ENCODE measurements around the gene COPS7A.
A peak's percentile ranks its signal among the peaks of the same experiment; 100 is the strongest.

COPS7A gene

DNA sequence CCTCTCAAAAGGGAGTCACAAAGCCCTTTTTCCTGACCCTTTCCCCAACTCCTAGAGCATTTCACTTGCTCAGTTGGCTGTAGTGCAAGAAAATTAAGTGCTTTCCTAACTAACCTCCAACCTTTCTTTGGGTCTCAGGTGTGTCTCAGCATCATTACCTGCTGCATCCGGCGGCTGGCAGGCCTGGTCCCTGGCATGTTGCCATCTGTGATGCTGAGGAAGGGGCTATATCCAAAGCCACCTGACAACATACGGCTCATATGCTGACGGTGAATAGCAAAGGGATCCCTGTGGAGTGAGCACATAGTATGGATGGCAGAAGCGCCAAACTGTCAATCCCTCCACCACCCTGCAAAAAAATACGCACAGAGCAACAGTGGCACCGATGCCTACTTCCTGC, 27.9 kb downstream of the COPS7A start:
- no peak for DNase-seq

DNA sequence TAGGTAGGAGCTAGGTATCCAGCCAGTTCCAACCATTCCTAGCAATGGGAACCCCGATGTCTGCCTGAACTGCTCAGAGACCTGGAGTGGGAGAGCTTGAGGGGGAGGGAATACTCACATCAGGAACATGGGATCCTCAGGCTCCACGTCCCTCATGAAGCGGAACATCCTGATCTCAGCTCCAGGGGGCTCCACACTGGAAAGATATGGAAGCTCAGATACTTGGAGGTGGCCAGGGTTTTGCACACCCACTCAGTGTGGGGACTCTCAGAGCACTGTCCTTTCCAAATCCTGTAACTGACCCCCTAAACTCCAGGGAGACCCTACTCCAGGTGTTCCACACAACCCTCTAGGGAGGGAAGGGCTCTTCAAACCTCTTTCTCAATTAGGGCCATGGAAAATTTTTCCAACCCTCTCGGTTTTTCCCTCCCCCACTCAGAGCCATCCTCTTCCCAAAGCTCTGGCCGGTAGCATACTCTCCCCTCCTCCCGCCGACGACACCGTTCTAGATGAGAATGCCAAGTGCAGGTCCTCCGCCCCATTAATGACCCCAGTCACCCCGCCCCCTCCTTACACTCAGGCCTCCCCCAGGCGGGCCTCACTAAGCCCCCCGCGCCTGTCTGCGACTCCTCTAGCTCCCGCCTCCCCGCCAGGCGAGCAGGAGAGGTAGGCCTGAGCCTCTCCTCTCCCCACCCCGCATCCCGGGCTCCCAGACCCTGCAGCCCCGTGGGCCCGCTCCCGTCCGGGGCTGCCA, 28.5 kb downstream of the COPS7A start:
- DNase-seq = peak; percentile 28

DNA sequence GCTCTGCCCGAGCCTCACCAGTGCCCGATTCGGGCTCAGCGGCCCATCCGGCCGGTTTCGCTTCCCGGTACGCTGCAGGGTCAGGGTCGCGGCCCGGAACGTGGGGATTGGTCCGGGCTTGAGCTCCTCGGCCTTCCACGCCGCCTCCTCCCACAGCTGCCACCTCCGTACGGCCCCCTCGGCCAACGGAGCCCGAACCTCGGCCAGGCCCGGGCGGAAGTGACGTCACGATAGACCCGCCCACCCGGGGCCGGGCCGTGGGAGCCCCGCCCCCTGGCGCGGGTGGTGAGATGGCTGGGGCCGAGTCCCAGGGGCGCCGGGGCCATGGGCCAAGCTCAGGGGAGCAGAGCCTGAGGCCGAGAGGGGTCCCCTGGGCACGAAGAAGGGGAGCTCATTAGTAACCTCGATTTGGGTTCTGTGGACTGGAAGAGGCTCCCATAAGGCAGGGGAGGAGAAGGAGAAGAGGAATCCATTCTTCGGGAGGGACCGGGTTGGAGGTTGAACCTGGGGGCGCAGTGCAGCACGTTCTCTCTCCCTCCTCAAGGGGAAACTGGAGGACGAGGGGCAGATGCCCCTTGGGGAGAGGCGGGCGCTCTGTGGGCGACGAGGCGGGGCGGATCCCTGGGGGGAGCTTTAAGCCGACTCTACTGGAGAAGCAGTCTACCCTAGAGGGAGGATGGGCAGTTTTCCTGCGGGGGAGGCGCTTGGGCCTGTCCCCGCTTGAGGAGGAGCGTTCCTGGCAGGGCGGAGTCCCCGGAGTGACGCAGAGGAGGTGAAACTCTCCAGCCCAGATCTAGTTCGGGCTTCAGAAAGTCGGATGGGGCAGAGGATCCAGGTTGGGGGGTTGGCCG, 29.3 kb downstream of the COPS7A start, which contains the start of gene MLF2:
Gene MLF2, minus strand, starts transcription at position 221 of the 851 bp plus-strand sequence. CDS start 807 bp downstream, outside the sequence.
- DNase-seq = peak; percentile 99

DNA sequence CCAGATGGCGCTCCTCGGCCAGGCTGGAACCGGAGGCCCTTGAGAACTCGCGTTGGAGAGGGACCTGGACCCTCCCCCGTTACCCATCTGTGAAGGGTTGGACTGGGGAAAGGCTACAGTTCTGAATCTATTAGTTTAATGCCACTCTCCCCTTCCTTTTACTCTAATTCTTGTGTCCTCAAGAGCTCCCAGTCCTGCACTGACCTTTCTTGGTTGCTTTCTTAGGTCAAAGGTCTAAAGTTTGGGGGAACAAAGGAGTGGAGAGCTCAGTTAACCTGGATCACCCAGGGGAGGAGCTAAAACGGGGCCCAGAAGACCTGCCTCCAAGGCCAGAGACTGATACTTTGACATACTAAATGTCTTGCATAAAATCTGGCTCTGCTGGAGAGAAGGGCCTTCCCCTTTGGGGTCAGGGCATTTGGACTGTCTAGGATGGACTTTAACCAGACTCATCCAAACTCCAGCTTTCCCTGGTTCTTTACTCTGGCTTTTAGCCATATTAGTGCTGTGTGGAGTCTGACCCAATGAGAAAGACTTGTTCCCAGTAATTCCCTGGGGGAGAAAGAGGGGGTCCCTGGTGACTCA, 30.0 kb downstream of the COPS7A start:
- DNase-seq = no peak

DNA sequence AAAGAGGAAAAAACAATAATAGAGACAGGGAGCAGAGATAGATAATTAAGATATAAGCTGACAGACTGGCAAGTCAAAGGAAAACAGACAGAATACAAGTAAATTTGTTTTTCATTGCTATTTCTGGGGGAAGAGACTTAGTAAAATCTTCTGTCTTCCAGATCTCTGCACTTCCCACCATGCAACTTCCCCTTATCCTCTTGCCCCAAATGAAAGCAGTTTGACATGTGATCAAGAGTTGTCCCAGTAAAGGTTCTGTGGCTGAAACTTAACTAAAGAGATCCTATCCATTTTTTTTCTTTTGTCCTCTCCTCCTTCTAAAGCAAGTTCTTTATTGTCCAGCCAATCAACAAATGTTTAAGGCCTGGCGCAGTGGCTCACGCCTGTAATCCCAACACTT, 30.6 kb downstream of the COPS7A start:
- DNase-seq = no peak

DNA sequence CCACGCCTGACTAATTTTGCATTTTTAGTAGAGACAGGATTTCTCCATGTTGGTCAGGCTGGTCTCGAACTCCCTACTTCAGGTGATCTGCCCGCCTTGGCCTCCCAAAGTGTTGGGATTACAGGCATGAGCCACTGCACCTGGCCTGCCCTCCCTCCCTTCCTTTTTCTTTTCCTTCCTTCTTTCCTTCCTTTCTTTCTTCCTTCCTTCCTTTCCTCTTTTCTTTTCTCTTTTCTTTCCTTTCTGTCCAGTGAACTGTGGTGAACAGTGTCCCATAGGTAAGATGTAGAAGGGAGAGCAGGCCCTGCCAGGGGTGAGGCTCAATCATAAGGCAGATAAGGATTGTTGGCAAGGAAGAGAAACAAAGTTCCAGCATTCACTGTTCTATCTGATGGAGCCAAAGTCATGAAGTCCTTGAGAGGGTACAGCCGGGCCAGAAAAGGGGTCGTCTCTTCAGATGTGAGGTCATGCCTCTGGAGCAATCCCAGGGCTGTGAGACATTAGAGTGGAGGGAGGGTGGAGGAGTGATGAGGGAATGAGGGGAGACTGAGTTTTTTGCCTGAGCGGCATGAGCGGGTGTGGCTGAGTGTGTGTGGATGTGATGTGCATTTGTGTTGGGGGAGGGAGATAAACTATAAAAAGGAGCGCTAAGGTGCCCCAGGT, 33.3 kb downstream of the COPS7A start:
- DNase-seq = no peak

DNA sequence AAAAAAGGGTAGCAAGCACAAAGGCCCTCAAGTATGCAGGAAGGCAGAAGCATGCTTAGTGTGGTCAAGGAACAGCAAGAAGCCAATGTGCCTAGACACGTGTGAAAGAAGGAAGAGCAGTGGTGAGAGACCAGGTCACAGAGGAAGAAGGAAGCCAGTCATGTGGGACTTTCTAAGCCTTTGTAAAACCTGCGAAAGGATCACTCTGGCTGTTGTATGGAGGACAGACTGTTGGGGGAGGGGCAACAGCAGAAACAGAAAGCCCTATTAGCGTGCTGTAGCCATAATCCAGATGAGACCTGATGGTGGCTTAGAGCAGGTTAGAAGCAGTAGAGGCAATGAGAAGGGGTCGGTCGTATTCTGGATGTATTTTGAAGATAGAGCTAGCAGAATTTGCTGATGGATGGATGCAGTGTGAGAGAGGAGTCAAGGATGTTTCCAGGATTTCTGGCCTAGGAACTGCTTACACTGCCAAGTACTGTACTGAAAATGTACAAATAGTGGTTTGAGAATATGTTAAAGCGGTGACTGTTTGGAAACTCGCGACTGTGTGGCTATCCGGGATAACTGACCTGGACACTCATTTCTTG, 34.8 kb downstream of the COPS7A start:
- DNase-seq = no peak

DNA sequence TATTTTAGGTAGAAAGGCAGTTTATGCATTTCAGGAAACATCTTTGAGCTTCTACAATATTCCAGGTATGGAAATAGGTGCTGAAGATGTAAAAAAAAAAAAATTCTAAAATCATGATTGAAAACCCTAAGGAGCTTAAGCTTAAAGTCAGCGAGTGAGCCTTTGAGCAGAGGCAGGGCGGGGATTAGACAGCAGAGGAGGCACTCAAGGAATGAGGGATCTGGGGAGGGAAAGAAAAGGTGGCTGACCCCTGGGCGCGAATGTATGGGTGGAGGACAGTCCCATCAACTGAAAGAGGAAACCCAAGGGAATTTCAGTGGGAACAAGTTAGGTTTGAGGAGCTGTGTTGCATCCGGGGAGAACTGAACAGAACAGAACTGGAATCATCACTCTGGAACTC, 35.9 kb downstream of the COPS7A start:
- DNase-seq = no peak

DNA sequence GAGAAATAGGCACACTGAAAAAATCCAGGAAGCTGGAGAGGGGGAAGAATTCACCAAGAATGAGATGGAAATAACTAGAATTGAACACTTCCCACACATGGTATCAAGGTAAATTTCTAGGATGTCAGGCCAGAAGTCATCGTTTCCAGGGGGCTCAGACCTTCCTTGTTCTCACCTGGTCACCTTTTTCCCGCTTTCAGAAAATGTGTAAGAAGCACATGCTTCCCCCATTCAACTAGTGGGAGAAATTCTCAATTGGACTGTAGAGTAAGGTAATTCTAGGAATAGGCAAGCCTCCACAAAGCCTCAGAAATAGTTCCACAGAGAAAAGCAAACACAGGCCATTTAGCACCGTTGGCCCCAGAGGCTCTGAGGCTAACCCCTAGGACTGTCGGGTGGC, 39.5 kb downstream of the COPS7A start:
- no peak for DNase-seq

DNA sequence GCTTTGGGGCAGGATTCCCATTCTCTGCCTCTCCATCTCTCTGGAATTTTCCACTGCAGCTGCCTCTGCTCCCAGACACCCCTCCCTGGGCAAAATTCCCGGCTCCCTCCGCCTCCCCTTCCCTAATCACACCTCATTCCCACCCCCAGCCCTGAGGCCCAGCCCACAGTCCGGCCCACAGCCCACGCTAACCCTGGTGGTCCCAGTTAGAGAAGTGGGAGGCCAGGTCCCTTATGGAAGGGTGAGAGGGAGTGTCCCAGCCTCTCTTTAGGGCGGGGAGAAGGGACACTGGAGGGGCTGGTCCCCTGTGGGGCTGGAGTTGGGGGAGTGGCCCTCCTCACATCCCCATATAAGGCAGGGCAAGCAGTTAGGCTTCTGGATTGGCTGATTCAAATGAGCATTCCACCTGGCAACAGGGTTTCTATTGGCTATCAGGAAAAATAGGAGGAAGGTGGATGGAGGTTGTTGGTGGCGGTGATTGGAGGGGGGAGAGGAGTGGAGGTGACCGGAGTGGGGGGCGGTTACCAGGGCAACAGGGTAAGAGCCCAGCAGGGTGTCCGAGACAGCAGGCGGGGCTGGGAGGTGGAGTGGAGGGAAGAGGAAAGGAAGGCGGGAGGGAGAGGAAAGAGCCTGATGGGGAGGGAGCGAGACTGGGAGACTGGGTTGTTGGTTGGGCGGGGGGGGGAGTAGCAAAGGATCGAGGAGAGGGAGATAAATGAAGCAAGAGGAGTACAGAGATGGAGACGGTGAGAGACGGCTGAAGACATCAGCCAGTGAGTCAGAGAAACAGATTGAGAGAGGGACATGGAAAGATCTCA, 40.4 kb downstream of the COPS7A start:
- peak; percentile 84 for DNase-seq

DNA sequence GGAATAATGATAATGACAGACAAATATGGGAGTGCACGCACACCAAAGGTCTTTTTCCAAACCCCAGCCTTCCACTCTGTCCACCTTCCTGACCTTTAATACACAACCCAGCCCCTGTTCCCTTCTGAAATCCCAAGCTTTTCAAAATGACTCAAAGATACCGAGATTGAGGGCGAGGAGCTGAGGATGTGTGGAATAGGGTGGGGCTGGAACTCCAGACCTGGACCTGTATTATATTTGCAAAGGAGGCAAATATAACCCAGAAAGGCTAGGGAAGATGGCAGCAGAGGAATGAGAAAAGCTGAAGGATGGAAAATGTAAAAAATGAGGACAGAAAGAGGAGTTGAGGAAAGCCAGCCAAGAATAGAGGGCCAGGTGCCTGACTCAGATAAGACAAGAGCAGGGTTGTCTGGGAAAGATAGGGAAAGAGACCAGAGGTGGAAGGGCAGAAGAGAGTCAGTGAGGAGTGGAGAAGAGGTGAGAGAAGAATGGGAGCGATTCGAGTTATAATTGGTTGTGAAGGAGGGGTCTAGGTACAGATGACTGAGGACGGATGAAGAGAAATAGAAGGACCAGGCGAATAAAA, 41.3 kb downstream of the COPS7A start:
- DNase-seq = no peak

DNA sequence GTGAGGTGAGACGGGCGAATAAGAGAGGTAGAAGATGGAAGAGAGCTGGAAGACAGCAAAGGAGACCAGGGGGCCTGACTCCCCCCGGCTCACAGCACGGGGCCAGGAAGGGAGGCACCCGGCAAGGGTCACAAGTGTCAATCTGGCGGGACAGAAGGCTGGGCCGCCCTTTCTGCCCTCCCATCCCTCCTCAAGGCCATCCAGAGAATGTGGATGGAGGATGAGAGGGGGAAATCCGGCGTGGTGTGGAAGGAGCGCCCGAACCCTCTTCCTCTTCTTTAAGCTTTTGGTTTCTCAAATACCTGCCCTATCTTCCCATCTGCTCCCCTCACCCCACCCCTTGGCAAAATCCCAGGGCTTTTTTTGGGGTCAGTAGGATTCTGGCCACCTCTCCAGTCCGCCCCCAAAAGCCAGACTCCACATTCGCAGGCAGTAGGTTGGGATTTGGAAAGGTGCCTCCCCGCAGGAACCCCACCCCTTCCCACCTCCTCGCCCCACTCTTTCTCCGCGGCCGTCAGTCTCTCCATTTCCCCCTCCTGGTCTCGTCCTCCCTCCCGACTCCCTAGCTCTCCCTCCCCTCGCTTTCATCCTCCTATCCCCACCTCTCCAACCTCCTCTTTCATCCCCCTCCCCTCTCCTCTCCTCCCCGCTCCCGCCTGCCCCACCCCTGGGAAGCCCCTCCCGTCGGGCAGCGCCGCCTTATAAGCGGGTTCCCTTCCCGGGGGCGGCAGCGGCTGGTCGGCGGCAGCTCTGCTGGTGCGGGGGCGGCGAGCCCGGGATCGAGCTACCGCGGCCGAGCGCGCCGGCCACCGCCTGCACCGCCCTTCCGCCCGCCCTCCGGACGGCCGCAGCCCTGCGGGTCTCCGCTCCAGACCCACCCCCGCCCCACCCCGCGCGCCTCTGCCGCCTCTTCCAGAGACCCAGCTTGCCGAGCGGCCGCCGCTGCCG, 42.1 kb downstream of the COPS7A start, which contains the start of gene PTMS:
Gene PTMS, plus strand, starts transcription at position 730 of the 948 bp plus-strand sequence. CDS start 343 bp downstream, outside the sequence.
- DNase-seq = peak; percentile 44

DNA sequence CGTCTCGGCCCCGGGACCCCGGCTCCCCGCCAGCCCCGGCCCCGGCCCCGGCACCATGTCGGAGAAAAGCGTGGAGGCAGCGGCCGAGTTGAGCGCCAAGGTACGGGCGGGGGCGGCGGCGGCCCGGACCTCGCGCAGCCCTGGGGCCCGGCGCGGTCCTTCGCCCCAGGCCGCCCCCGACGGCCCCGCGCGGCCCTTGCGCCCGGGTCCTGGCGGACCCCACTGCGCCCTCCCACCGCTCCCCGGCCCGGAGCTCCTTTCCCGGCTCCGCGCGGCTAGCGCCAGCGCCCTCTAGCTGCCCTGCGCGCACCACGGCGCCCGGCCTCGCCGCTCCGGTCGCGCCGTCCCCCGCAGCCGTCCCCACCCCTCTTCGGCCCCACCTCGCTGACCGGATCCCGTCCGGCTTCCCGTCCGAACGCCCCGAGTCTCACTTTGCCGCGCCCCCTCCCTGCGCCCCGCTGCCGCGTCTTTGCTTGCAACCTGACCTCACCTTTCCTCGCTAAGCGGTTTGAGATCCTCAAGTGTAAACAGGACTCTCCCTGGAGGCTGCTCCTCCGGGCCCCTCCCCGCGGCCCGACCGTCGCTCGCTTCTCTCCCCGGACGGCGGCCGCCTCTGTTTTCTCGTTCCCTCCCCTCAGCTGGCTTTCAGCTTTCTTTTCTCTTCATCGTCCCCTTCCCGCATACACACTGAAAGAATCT, 43.0 kb downstream of the COPS7A start:
- peak; percentile 68 for DNase-seq

DNA sequence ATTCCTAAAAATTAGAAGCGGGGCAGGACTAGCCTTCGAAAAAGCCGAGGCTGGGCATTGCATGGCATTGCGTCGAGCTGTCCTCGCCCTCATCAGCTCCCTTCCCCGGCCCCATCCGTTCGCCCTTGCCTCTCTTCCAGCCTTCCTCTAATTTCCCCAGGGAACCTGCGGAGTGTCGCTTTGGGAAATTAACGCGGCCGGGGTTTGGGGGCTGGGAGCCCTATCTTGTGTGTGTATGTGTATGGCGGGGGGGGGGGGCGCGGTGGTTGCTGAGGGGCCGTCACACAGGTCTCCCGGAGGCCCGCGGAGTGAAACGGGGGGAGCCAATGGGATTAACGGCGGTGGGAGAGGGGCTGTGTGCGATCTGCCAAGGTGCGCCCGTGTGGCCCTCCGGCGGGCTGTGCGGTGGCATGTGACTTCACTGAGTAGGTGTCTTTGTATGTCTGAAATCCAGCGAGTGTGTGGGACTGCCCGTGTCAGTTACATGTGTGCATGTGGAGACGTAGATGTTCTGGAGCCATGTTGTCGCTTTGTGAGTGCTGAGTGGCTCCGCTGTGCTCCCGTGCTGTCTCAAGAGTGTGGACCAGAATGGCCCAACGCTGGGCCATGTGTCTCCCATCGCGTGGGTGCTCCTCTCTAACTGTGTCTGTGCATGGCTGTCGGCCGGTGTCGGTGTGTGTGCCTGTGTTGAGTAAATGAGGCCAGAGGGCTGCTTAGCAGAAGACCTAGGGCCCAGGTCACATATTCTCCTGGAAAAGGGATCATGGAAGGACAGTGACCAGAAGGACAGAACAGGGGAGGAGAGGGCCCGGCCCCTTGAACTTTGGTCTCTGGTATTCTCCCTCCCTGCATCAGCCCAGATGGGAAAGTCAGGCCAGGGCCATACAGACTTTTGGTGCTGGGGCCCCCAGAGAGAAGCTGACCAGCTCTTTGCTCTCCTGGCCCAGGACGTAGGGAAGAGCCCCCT, 43.8 kb downstream of the COPS7A start:
- DNase-seq = no peak

DNA sequence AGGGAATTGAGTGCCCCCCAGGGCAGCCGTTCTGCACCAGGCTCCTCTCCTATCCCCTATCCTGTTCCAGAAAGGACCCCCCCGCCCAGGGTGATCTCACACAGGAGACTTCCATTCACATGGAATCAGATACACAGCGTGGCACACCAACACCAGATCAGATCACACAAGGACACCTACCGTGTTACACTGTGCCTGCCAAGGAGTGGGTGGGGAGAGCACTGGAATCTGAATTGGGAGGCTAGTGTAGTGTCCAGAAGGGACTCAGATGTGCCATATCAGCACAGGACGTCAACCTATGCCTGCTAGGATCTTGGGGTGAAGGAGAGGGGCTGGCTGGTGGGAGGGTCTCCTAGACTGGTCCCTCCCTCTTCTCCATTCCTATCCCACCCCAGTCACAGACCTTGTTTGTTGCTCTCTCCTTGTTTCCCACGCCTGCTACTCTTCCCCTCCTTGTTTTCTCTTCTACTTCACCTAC, 44.6 kb downstream of the COPS7A start:
- DNase-seq = no peak

DNA sequence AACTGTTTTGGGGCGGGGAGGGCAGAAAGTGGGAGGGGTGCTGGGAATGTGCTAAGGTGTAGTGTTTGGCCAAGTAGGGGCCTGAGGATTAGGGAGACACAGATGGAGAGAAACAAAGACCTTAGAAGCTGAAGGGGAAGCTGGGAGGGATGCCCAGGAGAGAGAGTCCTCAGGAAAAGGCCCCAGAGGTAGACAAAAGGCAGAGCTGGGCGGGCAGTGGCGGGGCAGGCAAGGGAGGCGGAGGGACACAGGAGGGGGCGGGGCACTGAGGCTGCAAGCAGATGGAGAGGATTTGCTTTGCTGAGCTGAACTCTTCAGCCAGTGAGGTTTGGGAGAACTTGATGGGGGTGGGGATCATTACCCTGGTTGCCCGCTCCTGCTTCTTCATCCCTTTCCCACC, 45.1 kb downstream of the COPS7A start:
- DNase-seq = no peak

DNA sequence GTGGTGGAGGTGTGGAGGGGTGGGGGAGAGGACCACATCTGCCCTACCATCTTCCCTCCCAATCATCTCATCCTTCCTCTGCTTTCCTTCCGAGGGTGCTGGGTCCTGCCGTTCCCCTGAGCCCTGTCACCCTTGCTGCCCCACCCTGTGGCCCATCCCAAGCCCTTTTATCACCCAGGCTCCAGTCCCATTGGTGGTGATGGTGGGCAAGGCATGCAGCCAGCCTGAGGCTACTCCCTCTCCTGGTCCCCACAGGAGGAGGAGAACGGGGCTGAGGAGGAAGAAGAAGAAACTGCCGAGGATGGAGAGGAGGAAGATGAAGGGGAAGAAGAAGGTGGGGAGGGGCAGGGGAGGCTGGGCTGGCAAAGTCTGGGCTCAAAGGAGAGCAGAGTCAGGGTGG, 45.8 kb downstream of the COPS7A start:
- DNase-seq = no peak

DNA sequence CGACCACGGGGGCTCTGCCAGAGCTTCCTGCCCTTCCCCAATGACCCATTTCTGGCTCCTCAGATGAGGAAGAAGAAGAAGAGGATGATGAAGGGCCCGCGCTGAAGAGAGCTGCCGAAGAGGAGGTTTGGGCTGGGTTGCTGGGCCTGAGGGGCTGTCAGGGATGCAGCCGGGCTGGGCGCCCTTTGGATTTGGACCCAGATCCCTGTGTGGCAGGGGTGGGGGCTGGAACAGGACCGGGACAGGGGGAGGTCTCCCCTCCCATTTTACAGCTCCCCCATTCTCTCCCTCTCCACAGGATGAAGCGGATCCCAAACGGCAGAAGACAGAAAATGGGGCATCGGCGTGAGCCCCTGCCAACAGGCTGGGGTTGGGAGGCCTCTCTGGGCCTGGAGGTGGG, 46.2 kb downstream of the COPS7A start:
- DNase-seq = no peak

All from activated CD4-positive, alpha-beta T cell treated with anti-CD3 and anti-CD28 coated beads, Interleukin-2, Interleukin-6, amounts not matched to agents 100 ng/mL and 50 ng/mL, durations not matched to agents 16 hours and 8 hours (primary cell).